CD4-positive, alpha-beta T cell treated with Interleukin-21 for 1 hour (primary cell): ENCODE measurements around the gene DCP2.

ENCODE experiments used
- DNase-seq: peaks from one replicate; pipeline ENCODE4 v3.0.0-alpha.2; 2020

Gene DCP2

DNA sequence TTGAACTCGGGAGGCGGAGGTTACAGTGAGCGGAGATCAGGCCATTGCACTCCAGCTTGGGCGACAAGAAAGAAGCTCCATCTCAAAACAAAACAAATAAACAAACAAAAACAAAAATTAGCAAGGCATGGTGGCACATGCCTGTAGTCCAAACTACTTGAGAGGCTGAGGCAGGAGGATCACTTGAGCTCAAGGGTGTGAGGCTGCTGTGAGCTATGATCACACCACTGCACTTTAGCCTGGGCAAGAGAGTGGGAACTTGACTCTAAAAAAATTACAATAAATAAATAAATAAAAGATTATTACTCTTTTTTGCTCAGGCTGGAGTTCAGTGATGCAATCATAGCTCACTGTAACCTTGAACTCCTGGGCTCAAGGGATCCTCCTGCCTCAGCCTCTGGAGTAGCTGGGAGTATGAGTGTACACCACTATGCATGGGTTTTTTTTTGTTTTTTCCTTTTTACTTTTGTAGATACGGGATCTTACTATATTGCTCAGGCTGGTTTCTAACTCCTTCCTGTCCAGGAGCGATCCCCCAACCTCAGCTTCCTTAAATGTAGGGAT is 9.0 kb upstream of the DCP2 start:
- no peak for DNase-seq

DNA sequence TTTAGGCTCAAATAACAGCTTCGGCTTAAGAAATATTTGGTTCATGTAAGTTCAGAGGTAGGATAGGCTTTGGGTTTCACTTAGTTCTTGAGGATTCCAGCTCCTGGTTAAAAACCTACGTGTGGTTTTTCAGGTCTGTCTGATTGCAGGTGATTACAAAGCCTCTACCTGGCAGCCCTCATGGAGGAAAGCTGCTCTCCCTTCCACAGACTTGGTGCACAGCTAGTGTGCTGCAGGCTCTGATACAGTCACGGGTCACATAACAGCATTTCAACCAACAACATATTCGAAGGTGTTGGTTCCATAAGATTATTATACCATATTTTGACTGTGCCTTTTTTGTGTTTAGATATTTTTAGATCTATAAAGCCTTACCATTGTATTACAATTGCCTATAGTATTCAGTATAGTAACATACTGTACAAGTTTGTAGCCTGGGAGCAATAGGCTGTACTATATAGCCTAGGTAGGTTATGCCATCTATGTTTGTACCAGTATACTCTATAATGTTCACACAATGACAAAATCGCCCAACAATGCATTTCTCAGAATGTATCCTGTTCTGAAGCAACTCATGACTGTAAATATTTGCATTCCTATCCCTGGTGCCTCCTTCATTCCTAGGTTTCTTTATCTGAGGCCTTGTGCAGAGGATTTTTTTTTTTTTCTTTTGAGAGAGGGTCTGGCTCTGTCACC is 8.0 kb upstream of the DCP2 start:
- DNase-seq: no peak

DNA sequence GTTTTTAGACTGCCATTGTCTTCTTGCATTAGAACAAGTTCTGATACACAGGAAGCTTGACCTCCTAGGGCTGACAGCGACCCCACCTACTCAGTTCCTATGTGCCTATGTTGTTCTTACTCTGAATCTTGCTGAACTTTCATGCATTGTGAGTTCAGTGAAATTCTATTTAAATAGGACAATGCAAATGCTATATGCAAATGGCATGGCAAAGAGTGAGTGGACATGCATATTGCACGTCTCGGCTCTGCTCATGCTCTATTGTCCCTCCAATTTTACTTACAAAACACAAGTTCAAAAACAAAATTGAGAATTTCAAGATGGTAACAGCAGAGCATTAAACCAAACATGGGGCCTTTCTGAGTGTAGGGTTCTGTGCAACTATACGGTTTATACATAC is 5.3 kb upstream of the DCP2 start:
- DNase-seq: no peak

DNA sequence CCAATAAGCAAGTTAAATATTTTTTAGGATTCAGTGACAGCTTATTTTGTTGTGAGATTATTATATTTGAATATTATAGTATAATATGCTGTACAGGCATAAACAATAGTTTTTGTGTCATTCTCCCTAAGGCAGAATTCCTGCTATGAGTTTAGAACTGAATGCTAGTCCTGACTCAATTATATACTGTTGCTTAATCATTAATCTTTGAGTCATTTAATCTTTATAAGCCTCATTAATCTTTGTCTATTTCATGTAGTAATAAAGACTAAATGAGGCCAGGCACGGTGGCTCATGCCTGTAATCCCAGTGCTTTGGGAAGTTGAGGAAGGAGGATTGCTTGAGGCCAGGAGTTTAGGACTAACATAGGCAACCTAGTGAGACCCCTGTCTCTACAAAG is 3.6 kb upstream of the DCP2 start:
- no peak for DNase-seq

DNA sequence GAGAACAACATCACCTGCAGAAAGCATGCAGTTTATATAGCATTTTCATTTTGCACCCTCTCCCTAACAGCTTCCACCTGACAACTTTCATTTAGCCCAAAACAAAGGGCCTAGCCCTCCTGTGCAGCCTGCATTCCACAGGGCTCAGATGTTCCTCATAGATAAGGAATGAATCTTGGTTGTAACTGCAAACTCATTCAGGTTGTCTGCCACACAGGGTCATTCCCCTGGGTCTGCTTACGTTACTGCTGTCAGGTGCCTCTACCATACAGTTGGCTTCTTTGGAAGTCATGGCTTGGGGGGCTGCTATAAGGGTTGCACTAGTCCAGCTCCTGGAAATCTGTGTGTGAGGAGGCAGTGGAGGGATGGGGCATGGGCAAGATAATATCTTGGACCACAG is 2.7 kb upstream of the DCP2 start:
- no peak for DNase-seq

DNA sequence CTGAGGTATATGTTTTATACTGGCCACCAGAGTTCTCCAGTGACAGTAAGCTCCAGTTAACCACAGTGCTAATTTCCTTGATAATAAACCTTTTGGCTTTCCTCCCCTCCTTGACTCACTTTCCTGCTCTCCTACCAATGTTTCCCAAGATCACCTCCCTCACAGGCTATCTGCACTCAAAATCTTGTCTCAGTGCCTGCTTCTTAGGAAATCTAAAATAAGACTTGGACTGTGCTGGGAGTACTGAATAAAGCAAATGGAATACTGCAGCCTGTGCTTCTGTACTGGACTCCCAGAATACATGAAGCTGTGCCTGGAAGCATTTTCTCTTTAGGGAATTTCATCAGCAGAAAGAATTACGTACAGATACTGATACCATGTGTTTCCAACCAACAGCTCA is 1.7 kb upstream of the DCP2 start:
- no peak for DNase-seq

DNA sequence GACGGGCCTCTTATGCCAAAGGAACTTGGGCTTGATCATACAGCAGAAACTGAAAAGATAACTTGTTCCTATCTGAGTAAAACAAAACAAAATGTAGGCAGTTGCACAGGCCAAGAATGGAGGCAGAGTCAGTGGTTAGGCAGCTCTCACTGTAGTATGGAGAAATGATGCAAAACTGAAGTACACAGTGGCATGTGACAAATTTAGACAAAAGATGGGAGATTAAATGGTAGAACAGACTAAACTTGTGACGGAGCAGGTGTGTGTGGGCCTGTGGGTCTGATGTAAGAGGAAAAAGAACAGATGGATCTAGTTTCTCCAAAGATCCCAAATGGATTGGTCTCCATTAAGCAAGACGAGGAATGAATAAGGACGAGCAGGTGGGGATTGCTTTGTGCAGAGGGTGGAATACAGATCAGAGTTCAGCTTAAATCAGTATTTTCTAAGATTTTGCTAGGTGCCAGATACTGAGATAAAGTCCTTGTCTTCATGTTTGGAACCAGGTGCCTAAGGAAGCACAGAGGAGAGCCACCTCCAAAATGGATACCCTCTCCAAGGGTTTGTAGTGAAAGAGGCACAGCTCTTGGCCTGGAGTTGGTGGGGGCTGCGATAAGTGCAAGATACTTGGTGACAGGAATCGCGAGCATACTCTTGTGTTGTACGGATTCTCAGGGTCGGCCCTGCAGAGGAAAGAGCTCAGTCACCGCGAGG is 722 bp upstream of the DCP2 start:
- no peak for DNase-seq

DNA sequence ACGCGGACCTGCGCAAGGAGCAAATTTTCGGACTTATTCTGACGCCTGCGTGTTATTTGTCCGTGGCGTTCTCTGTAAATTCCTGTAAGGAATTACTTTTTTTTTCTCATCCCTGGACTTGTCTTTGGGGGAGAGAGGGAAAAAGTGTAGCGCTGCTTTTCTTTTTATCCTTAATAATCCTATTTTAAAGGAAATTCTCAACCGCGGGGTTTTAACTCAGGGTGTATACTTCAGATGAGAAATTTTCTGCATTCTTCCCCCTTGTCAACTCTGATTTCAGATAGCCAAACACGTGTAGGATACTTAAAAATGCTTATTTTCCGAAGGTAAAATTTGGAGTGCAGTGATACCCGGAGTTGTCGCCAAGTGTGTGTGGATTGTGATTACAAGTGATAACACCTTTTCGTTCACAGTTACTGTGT is 853 bp downstream of the DCP2 start:
- no peak for DNase-seq

DNA sequence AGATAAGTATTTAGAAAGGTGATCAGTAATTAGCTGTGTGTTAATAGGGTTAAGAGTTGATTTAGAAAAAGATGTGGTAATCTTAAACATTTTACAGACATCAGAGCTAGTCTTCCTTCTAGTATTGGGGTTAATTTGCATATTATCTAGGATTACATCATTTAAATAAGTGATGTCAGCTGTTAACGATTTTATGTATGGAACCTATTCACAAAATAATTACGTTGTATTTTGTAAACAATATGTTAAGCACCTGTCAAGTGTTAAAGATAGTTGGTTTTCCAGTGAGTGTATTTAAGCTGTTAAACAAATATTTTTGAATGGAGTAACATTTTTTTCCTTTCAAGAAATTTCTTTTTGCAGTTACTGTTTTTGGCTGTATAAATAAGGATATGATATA is 2.2 kb downstream of the DCP2 start:
- DNase-seq: no peak

DNA sequence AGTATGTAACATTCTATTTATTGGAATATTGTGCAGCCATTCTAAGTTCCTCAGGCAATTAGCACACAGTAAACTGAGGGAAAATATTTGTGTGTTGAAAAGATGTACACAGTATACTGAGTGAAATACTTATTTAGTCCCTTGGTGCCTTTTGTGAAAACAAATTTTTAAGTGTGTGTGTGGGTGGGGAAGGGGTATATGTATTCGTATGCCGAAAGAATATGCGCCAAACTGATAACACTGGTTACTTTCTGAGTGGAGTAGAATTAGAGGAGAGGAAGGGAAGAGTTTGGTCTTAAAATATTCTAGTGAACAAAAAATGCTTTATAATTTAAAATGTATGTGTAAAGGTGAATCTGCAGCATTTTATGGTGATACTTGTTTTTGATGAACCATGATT is 3.1 kb downstream of the DCP2 start:
- no peak for DNase-seq

DNA sequence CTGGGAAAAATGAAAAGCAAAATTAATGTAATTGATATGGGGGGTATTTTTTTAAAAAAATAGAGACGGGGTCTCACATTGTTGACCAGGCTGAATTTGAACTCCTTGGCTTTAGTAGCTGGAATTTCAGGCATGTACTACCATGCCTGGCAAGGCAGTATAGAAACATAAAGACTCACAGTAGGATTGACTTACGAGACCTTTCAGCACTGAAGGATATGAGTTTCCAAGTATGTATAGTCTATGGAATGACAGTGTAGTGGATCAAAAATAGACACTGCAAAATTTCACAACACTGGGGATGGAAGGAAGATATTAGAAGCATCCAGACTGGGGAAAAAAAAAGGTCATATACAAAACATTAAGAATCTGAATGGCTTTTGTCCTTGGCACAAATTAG is 6.8 kb downstream of the DCP2 start:
- DNase-seq: no peak

DNA sequence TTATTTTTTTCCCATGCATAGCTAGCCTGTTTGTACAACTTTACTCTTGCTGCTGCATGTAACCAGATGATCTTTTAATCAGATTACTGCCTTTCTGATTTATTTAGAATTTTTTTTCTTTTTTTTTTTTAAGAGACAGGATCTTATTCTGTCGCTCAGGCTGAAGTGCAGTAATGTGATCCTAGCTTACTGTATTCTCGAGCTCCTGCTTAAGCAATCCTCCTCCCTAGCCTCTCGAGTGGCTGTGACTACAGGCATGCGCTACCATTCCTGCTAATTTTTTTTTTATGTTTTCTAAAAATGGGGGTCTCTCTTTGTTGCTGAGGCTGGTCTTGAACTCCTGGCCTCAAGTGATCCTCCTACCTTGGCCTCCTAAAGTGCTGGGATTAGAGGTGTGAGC is 9.6 kb downstream of the DCP2 start:
- DNase-seq: no peak

DNA sequence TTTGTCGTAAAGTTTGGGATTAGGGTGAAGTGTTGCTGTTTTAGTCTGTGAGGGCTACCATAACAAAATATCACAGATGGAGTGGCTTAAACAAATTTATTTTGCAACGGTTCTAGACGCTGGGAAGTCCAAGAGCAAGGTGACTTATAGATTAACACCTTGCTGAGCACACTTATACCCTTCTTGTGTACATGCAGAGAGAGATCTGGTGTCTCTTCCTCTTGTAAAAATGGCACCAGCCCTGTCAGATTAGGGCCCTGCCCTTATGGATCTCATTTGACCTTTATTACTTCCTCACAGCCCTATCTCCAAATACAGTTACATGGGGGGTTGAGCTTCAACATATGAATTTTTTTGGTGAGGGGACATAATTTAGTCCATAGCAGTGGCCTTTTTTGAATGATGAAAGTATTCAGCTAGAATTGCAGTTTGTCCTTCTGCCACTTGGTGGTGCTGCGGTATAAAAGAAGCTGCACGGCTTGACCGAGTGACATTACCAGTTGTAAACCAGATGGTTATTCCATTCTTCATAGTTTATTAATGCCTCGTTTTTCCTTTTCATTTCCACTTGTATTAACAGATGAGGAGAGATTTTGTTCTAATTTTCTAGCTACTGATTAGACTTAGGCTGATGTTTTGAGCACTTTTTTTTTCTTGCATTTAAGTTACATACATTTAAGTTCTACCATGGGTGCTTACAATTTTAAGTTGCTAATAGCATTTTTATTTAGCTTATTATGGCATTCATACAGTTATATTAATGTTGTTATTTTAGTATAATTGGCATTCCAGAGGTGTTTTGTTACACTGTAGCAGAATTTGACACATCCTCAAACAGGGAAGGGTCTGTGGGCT is 19.4 kb downstream of the DCP2 start:
- DNase-seq: peak; percentile 78

DNA sequence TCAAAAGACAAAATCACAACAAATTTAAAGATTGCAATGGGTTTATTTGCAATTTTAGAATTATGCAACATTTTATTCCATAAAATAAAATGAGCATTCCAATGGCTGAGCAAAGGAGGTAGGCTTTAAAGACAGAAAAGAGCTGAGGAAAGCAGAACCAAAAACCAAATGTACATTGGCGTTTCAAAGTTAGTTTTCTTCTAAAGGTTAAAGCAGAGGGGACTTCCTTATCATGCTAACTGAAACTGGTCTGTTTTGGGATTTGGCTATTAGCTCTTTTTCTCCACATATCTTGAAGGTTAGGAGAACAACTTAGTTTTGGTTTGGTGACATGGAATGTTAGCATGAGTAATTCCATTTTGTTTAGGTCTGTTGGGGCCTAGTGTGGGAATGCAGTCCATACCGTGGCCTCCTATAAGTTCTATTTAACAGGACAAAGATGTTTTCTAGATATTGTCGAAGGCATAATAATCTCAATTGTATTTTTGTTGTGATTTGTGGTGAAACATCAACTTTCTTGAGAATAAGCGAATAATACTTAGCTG is 20.3 kb downstream of the DCP2 start:
- DNase-seq: no peak

DNA sequence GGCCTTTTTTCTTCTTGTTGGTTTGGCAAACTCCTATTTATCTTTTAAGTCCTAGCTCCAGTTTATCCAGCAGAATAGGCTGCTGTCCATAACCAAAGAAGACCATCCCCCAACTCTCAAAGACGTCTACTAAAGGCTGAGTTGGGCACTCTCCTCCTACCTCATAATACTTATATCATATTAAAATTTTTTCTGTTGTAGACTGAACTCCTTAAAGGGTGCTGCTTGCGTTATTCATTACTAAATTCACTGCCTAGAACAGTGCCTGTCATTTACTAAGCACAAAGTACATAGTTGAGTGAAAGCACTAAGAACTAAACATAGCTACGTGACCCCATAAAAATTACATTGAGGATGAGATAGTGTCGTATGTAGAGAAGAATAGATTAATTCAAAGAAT is 21.7 kb downstream of the DCP2 start:
- DNase-seq: no peak

DNA sequence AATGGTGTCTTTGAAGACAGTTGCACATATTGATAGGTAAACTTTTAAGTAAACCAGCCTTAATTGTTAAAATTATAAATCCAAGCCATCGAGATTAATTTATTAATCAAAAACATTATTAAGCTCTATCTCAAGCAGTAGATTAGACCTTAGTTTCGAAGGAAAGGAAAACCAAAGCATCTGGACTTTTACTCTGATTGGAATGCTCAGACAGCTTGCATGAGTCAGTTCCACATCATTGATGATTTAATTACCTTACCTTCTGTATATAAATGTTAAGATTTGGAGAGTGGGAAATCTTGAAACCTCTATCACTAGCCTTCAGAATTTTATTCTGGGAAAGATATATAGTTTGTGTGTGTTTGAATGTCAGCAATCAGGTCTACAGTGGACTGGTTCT is 23.9 kb downstream of the DCP2 start:
- no peak for DNase-seq

DNA sequence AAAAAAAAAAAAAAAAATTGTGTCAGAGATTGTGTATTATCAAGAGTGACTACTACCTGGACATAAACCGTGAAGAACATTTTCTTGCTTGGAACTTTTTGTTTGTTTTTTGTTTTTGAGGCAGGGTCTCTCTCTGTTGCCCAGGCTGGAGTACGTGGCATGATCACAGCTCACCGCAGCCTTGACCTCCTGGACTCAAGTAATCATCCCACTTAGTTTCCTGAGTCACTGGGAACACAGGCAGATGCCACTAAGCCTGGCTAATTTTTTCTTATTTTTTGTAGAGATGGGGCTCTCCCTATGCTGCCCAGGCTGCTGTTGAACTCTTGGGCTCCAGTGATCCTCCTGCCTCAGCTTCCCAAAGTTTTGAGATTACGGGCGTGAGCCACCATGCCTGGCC is 25.8 kb downstream of the DCP2 start:
- no peak for DNase-seq

DNA sequence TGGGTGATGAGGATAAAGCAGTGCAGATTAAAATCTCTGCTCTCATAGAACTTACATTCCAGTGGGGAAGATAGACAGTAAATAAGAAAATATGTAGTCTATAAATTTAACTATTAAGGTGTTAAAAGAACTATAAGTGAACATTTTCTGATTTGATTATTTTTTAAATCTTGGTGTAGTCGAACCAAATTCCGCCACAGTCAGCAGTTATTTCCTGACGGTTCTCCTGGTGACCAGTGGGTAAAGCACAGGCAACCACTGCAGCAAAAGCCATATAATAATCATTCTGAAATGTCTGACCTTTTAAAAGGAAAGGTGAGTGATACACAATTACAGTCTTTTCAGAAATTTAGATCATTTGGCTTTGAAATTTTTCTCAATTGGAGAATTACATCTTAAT is 27.2 kb downstream of the DCP2 start:
- no peak for DNase-seq

DNA sequence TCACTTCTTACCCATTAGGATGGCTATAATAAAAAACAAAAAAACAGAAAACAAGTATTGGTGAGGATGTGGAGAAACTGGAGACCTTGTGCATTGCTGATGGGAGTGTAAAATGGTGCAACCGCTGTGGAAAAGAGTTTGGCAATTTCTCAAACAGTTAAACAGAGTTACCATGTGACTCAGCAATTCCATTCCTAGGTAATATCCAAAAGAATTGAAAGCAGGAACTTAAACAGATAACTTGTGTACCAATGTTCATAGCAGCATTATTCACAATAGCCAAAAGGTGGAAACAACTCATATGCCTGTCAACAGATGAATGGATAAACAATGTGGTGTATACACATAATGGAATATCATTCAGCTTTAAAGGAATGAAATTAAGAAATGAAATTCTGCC is 28.9 kb downstream of the DCP2 start:
- no peak for DNase-seq

DNA sequence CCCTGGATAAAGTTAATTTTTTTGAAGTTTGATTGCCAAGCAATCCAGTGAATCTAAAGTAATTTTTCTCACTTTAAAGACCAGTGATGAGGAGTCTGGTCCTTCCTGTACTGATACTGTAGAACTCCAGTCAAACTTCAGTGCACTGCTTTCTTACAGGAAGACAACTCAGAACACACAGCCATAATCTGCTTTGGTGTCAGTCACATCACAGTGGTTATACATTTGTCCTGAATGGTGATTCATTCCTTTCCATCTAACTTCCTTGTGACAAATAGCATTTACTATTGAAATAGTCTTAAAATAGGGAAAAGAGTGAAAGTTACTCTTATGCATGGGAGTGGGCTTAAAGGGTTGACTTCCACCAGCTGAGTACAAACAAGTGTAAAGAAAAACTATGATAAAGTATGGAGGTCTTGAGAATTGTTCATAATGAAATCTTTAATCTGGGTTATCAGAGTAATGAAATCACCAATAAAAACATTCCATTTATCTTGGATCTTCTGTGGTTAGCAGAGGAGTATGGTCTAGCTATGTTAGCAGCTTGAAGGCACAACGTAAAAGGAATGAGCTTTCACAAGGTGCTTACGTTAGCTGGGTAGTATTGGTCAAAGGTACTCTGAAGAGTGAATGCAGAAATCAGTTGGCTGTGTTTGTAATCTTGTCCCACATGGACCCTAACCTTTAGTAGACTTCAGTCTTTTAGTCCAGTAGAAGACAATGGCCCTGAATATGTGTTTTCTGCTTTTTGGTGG is 41.5 kb downstream of the DCP2 start:
- DNase-seq: no peak

DNA sequence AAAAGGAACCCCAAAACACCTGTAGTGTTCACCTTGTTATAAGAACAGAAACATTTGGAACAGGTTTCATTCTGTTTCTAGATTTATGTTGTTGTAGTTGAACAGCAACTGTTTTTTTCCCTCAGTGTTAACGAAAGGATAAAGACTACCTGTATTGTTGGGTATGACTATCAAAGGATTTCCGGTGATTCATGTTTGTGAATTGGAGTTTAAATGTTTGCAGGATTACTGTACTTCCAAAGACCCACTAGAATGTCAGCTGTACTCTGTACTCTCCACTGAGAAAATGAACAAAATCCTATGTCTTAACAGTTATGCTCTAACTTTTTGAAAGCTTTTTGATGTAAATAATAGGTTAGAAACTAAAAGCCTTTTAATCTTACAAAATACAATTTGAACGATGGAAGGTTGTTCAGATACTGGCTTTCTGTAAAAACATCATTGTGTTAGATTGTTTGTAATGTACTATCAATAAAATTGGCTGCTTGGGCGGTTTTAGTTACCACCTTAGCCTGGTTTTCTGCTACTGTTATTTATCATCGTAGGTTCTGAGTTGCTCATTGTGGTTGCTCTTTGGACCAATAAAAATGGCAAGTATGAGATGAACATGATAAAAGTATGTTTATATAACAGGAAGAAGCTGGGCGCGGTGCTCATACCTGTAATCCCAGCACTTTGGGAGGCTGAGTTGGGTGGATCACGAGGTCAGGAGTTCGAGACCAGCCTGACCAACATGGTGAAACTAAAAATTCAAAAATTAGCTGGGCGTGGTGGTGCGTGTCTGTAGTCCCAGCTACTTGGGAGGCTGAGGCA is 44.1 kb downstream of the DCP2 start:
- DNase-seq: peak; percentile 20

DNA sequence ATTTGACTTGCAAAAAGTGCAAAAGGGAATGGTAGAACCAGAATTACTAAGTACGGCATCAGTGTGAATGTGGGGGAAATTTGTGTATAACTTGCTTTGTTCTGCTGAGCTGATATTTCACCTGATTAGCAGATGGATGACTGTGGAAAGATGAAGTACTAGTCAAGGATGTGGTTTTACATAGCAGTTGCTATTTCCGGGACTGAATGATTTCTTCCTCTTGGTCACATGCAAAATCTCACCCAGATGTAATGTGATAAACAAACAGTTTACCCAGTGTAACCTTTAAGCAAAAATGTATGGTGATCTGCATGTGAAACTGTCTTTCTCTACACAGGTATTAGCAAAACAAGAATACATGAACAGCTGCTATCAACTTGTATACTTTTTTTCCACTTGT is 46.1 kb downstream of the DCP2 start:
- peak; percentile 71 for DNase-seq
